Neural cell (in vitro differentiated cells): ENCODE data around the gene RIPPLY2.

Source experiments
- CTCF ChIP-seq: fragments of 450-650 bp; IDR thresholded peaks from 2 replicates; pipeline ENCODE4 v1.5.1; 2014; ENCODE audit warnings: antibody characterized with exemption, mild to moderate bottlenecking, moderate library complexity; ENCODE audit not compliant: poor library complexity, severe bottlenecking
- EP300 ChIP-seq: fragments of 450-650 bp; conservative IDR thresholded peaks from 2 replicates; pipeline ENCODE4 v1.6.1; 2014; ENCODE audit warnings: antibody characterized with exemption, mild to moderate bottlenecking, moderate library complexity; ENCODE audit not compliant: poor library complexity, severe bottlenecking
- EZH2 ChIP-seq: fragments of 200-600, 300-800 bp; shearing (Covaris generic), sonication (generic); IDR thresholded peaks from 2 replicates; pipeline ENCODE4 v1.6.1; 2014; ENCODE audit warnings: antibody characterized with exemption, low read length, borderline replicate concordance, mild to moderate bottlenecking; ENCODE audit not compliant: insufficient read depth, poor library complexity, severe bottlenecking
- MXI1 ChIP-seq: fragments of 450-650 bp; conservative IDR thresholded peaks from 2 replicates; pipeline ENCODE4 v1.6.1; 2014; ENCODE audit warnings: antibody characterized with exemption, mild to moderate bottlenecking; ENCODE audit not compliant: poor library complexity, severe bottlenecking
- POLR2AphosphoS5 ChIP-seq: IDR thresholded peaks from 2 replicates; pipeline ENCODE4 v1.6.1; 2012
- SMC3 ChIP-seq: fragments of 450-650 bp; conservative IDR thresholded peaks from 2 replicates; pipeline ENCODE4 v1.6.1; 2014; ENCODE audit warnings: antibody characterized with exemption, mild to moderate bottlenecking, moderate library complexity; ENCODE audit not compliant: poor library complexity
- TAF1 ChIP-seq: IDR thresholded peaks from 2 replicates; pipeline ENCODE4 v1.6.1; 2012; ENCODE audit warnings: low read depth
- TF ChIP-seq, protein P1 (sequence below): IDR thresholded peaks from 2 replicates; pipeline ENCODE4 v1.6.1; 2012; ENCODE audit warnings: borderline replicate concordance

DNA sequence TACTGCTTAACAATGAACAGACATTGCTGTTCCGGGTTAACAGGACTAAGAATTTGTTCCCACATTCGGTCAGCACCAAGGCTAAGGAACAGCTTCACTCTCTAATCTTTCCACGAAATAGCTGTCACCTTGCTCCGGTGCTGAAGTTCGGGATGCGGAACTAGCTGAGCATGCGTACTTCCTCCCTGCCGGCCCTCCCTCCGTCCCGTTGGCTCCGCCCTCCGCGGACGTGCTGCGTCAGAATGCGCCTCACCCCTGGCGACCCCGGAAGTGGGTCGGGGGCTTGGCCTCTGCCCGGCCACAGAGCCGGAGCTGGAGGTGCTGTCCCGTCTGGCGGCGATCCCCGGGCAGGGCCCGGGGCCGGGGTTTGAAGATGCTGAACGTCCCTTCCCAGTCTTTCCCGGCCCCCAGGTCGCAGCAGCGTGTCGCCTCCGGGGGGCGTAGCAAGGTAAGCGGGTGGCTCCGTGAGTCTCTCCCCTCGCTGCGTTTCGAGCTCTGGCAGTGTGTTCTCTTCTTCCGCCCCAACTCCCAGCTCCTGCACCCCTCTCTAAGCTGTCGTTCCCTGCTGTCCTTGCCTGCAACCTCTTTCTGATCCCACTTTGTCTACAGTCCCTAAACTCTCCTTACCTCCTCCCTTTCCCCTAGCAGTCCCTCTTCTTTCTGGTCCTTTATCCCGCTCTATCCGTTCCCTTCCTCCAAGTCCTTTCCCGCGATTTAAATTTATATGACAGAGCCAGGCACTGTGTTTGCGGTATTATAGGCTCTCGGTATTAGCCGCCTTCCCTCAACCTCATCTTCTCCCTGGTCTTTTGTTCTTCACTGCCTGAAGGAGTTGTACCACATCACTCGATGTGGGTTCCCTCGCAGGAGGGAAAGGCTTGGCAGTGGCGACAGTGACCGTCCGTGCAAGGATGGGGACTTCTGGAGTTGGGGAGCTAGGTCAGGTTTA is 6.5 kb downstream of the RIPPLY2 start, which contains the start of gene CYB5R4:
- peak; percentile 82 for TF ChIP-seq CTCF
- no peak for TF ChIP-seq EZH2
- TF ChIP-seq, protein P1, sequence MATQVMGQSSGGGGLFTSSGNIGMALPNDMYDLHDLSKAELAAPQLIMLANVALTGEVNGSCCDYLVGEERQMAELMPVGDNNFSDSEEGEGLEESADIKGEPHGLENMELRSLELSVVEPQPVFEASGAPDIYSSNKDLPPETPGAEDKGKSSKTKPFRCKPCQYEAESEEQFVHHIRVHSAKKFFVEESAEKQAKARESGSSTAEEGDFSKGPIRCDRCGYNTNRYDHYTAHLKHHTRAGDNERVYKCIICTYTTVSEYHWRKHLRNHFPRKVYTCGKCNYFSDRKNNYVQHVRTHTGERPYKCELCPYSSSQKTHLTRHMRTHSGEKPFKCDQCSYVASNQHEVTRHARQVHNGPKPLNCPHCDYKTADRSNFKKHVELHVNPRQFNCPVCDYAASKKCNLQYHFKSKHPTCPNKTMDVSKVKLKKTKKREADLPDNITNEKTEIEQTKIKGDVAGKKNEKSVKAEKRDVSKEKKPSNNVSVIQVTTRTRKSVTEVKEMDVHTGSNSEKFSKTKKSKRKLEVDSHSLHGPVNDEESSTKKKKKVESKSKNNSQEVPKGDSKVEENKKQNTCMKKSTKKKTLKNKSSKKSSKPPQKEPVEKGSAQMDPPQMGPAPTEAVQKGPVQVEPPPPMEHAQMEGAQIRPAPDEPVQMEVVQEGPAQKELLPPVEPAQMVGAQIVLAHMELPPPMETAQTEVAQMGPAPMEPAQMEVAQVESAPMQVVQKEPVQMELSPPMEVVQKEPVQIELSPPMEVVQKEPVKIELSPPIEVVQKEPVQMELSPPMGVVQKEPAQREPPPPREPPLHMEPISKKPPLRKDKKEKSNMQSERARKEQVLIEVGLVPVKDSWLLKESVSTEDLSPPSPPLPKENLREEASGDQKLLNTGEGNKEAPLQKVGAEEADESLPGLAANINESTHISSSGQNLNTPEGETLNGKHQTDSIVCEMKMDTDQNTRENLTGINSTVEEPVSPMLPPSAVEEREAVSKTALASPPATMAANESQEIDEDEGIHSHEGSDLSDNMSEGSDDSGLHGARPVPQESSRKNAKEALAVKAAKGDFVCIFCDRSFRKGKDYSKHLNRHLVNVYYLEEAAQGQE, result peak; percentile 97
- peak; percentile 70 for TF ChIP-seq POLR2AphosphoS5
- peak; percentile 39 for TF ChIP-seq EP300
- peak; percentile 85 for TF ChIP-seq MXI1
- peak; percentile 72 for TF ChIP-seq SMC3
- no peak for TF ChIP-seq TAF1
